ENCODE data around the gene CHMP2A.
A peak's percentile ranks its signal among the peaks of the same experiment; 100 is the strongest.

Gene CHMP2A

GRCh38 chr19:58538257-58539168, 16.4 kb downstream of the CHMP2A start:
- DNase-seq (ENCODE audit: low spot score) = no peak

DNA sequence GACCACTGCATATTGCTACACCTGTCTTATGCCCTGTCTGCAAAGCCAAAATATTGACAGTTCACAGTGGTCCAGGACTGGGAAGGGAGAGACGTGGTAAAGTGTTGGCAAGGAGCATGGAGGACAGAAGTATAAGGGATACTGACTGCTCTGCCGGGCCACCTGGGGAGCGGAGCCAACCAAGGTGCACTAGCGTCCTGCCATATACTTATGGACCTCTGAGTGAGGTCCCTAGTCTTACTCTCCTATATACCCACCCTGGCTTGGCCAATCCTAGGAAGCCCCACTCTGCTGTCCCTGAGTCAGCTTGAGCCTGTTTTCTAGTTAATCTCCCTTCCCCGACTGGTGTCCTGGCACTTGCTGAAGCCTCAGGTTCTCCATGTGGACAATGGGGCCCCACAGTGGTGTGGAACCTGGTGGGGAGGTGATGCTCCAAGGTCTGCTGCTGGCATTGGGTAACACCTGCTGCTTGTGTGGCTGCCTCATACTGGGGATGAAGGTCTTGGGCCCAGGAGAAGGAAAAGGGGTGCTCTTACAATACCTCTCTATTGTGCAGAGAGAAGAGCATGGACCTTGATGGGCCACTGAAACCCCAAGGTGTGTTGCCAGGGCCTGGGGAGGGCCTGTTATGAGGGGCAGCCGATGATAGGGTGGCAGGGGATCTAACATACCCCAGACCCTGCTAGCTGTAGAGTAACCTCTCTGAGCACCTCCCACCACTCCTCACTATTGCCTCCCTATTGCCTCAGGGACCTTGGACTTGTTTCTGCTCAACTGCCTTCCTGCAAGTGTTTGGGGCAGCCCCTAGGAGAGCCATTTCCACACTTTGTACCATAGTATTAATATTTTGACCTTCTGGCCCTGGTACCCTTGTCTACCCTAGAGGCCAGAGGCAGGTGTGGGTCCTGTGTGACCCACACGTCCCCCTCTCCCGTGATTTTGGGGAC, 17.8 kb downstream of the CHMP2A start:
- no peak for DNase-seq (ENCODE audit: low spot score)

DNA sequence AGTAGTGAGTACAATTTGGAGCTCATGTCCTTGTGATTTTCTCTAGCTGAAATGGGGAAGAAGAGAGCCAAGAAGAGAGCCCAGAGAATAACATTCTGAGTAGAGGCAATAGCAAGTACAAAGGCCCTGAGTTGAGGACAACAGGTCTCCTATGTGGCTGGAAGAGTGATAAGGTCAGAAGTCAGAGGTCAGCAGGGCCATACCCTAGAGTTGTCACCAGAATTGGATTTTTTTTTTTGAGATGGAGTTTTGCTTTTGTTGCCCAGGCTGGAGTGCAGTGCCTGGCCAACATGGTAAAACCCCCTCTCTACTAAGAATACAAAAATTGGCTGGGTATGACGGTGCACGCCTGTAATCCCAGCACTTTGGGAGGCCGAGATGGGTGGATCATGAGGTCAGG, 19.0 kb downstream of the CHMP2A start:
- DNase-seq (ENCODE audit: low spot score) = no peak

DNA sequence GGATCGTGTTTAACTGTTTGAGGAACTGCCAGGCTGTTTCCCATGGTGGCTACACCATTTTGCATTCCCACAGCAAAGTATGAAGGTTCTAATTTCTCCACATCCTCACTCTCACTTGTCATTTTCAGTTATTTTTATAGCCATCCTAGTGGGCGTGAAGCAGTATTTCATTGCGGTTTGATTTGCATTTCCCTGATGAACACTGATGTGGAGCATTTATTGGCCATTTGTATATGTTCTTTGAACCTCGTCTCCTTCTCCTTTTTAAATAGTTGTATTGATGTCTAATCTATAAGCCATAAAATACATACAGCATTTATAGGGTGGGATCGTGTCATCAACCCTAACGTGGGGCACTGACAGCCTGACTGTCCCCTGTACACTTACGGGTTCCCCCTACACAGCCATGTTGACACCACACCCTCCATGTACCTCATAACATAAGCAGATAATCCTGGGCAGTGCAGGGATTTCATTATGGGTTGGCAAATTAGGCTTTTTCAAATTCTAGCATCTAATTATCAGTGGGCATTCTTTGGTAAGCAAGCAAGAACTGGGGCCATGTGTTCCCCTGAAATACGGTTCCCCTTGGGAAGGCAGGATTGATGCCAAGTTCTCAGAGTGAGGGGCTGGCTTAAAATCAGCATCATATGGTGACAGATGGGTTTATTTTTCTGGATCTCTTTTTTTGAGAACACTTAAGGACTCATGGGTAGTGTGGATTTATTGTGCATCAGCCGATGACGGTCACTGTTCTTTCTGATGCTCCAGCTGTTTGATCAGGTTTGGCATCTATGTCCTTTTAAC, 23.7 kb downstream of the CHMP2A start:
- DNase-seq (ENCODE audit: low spot score) = no peak

DNA sequence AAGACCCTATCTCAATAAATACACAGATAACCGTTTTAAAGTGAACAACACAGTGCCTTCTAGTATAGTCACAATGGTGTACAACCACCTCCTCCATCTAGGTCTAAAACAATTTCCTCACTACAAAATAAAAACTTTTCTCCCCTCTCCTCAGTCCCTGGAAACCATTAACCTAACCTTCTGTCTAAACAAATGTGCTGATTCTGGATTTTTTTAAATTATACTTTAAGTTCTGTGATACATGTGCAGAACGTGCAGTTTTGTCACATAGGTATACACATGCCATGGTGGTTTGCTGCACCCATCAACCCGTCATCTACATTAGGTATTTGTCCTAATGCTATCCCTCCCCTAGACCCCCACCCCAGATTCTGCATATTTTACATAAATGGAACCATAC, 25.5 kb downstream of the CHMP2A start:
- DNase-seq (ENCODE audit: low spot score) = no peak

DNA sequence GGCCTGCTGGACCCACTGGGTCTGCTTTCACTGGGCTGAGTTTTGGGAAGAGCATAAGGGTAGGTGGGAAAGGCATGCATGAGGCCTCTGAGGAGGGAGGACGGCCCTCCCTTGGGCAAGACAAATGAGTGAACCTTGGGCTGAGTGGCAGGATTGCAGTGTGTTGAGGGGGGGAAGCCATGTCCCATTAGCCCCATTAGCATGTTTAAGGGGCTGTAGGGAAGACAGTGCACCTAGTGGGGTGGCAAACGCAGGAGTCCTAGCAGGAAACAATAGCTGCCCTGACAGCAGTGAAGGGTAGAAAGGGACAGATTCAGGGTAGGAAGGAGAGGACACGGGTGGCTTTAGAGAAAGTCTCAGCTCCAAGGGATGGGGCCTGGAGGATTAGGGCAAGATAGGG, 32.2 kb downstream of the CHMP2A start:
- no peak for DNase-seq (ENCODE audit: low spot score)

DNA sequence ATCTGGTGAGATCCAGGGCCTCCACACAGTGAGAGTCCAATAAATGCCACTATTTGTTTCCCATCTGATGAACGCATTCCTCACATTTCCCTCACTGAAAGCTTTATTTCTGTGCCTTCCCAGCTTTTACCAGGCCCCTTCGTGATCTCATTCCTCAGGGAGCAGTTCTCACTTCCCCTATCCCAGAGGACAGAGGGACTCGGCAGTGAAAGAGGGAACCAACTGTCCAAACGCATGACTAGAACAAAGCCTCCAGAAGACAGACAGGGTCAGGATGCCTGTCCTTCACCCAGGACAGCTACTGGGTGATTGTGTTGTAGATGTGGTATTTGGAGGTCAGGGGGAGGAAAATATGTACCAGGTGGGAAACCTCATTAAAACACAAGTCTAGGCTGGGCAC, 33.3 kb downstream of the CHMP2A start:
- no peak for DNase-seq (ENCODE audit: low spot score)

DNA sequence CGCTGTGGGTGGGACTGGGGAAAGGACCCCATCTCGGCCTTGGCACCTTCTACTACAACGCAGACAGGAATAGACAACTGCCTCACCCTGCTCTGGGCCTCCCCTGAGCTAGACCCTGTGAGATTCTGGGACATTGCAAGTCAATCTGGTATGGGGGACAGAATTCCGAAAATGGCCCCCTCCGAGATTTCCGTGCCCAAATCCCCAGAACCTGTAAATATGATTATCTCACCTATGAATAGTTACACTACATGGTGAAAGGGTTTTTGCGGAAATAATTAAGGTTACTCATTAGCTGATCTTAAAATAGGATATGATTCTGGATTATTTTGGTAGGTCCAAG, 34.7 kb downstream of the CHMP2A start:
- no peak for DNase-seq (ENCODE audit: low spot score)

DNA sequence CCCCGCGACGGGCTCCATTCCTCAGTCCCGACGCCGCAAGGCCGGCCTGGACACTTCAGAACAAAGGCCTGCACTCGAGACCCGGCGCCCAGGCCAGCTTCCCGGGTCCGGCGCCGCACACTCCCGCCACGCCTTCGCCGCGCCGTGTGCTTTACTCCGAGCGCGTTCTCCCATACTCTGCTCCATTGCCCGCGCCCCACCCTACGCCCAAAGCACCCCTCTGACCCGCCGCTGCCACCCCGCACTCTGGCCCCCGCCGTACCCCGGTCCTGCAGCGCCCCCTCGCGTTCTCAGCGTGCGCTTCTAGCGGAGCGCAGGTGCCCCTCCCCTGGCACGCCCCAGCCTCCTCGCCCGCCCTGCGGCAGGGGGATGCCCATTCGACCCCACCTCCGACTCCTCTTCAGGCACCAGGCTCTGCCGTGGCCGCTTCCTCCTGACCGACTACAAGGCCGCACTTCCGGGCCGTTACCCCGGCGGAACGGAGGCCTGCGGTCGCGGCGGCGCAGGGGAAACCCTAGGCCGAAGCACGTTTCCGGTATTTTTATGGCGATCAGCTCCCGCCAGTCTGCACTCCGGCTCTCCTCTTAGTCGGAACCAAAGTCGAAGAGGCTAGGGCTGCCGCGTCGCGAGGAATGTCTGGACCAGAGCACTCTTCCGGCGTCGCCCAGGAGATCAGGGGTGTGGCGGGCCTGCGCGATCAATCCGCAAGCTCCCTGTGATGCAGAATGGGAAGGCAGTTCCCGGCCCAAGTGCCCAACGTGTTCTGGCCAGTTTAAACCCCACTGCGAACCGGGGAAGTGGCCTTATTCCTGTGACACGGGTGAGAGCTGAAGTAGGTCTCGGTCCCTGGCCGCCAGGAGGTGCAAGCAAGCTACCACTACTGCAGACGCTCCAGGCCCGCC, 35.3 kb downstream of the CHMP2A start, which contains the start of gene ZBTB45:
TSS of gene ZBTB45 (minus strand) at position 456 of the 902 bp plus-strand sequence. CDS start 2,137 bp downstream, outside the sequence.
- peak; percentile 88 for DNase-seq (ENCODE audit: low spot score)

DNA sequence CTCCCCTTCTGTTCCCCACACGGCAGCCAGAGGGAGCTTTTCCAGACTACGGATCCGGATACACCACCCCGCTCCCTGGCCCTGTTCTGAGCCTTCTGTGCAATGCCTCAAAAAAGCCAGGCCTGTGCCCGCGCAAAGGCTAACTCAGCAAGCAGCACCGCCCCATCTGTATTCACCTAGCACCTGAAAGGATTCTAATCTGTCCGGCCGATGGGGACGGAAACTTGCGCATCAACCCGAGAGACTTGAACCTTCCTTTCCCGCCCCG, 35.9 kb downstream of the CHMP2A start:
- peak; percentile 58 for DNase-seq (ENCODE audit: low spot score)

- DNase-seq (ENCODE audit: low spot score) = no peak
Measured at GRCh38 chr19:58518256-58519086, 36.4 kb downstream of the CHMP2A start.

DNA sequence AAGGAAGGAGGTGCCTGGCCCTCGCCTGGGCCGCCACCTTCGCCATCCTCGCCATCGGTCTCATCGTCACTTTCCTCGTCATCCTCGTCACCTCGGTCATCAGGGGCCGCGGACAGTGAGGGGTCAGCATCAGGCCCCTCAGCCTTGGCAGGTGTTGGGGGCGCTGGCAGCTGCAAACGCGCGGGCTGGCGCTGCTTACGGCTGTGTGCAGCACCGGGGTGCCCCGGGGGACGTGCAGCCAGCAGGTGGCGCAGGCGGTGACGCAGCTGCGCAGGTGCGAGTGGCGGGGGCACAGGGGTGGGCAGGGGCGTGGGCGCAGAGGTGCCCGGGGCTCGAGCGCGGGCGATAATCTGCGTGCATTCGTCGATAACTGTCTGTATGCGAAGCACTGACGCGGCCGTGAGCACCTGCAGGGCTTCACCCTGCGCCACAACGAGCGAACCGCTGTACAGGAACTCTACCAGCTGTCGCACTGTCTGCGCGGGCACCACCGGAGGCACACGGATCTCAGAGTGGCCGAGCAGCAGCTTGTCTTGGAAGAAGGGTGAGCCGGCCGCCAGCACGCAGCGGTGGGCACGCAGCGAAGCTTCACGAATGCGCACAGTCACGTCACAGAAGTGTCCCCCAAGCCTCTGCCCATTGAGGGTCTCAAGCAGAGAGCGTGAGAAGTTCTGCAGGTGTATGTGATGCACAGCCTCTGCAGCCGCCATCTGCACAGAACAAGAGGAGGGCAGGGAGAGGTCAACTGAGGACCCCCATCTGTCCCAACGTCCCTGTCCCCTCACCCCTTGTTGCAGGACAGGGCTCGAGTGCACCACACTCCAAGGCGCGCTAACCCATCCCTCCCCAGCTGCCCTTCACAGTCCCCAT, 37.7 kb downstream of the CHMP2A start:
- no peak for DNase-seq (ENCODE audit: low spot score)

- DNase-seq (ENCODE audit: low spot score) = no peak
Measured at GRCh38 chr19:58516246-58516836, 38.6 kb downstream of the CHMP2A start.

- no peak for DNase-seq (ENCODE audit: low spot score)
Measured at GRCh38 chr19:58515259-58515658, 39.6 kb downstream of the CHMP2A start.

- DNase-seq (ENCODE audit: low spot score) = no peak
Measured at GRCh38 chr19:58514564-58515022, 40.3 kb downstream of the CHMP2A start.

DNA sequence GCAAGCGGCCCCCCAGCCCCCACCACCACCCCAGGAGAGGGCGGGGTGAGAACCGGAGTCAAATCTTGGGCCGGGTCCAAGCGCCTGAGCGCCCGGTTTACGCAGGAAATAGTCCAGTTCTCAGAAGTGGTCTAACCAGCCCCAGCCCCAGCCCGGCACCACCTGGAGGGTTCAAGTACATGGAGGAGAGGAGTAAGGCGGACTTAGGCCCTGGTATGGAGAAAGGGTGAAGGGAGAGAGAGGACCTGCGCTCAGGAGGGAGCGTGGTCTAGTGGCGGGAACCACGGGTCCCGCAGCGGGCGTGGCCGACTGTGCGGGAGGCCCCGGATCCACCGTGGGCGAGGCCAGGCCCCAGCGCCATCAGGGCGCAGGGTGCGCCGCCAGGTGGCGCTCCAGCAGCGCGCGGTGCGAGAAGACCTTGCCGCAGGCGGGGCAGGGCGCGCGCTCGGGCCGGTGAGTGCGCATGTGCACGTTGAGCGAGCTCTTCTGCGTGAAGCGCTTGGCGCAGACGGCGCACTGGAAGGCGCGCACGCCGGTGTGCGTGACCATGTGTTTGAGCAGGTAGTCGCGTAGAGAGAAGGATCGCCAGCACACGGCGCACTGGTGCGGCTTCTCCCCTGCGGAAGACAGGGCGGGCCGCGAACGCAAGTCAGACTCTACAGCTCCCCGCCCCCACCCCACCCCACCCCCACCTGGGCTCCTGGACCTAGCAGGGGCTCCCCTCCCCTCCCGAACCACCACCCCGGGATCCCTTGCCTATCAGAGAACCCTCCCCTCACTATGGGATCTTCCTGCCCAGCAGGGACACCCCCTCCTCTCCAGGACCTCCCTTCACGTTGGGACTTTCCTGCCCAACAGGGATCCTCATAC, 41.0 kb downstream of the CHMP2A start:
- peak; percentile 86 for DNase-seq (ENCODE audit: low spot score)

- no peak for DNase-seq (ENCODE audit: low spot score)
Measured at GRCh38 chr19:58513213-58513693, 41.7 kb downstream of the CHMP2A start.
